ENCODE results near the gene TMC6. TPM values are rescaled to one million over a fixed set of nuclear protein-coding genes. Genes with fewer than 3 reads are reported as not detected.

TMC6 gene
- total and polyA plus RNA-seq, 2 experiments from 2014 or later: 50.0 to 72.2 TPM

- Mint-ChIP-seq H3K4me3 (no peak overlapping the region), H3K27ac (no peak overlapping the region), H3K4me1 (no peaks in the 10 kb centered on the region), H3K27me3 (ENCODE audit: insufficient read depth, low read depth, poor library complexity) (no peaks in the 10 kb centered on the region), H3K36me3 (ENCODE audit: low read depth) (peaks cover 19% of the 10 kb centered on the region), H3K9me3 (no peaks in the 10 kb centered on the region)
- Histone ChIP-seq H3K27me3 (ENCODE audit: insufficient read depth) (no peaks in the 10 kb centered on the region), H3K4me1 (ENCODE audit: insufficient read depth) (no peaks in the 10 kb centered on the region), H3K36me3 (ENCODE audit: insufficient read depth) (peaks cover 14% of the 10 kb centered on the region), H3K4me3 (no peak overlapping the region), H4K20me1 (replicated peaks; ENCODE audit: insufficient read depth) (no peaks in the 10 kb centered on the region), H3K9me2 (ENCODE audit: insufficient read depth) (no peaks in the 10 kb centered on the region), H3F3A (replicated peaks; ENCODE audit: low read depth) (no peaks in the 10 kb centered on the region), H3K4me2 (no peak overlapping the region), H3K79me2 (replicated peaks; ENCODE audit: insufficient read depth) (no peaks in the 10 kb centered on the region), H3K27ac (ENCODE audit: low read depth) (no peak overlapping the region), H2AFZ (no peak overlapping the region)
- DNase-seq (ENCODE audit: low spot score): no peak
- TF ChIP-seq EZH2phosphoT487 (IDR thresholded peaks at IDR 0.05; ENCODE audit: unreplicated experiment) (no peak), STAT1 (IDR thresholded peaks at IDR 0.05; ENCODE audit: unreplicated experiment) (no peak), JUNB (IDR thresholded peaks at IDR 0.05; ENCODE audit: unreplicated experiment) (no peak), CREB1 (CRISPR knock-in tag; IDR thresholded peaks at IDR 0.05; ENCODE audit: low read depth) (no peak), EZH2 (IDR thresholded peaks at IDR 0.05; ENCODE audit: low read depth, unreplicated experiment) (no peak), POLR2AphosphoS5 (IDR thresholded peaks at IDR 0.05; ENCODE audit: low read depth) (no peak), ZNF462 (CRISPR knock-in tag; IDR thresholded peaks at IDR 0.05) (no peak), ZNF331 (CRISPR knock-in tag; IDR thresholded peaks at IDR 0.05; ENCODE audit: low read depth) (no peak), CTCF (conservative IDR thresholded peaks at IDR 0.05; ENCODE audit: low read depth in 2 of 2) (no peak), ZNF114 (CRISPR knock-in tag; IDR thresholded peaks at IDR 0.05) (no peak), ETS1 (IDR thresholded peaks at IDR 0.05) (no peak), NANOG (IDR thresholded peaks at IDR 0.05; ENCODE audit: borderline replicate concordance) (no peak)
- TF ChIP-seq, protein P1, sequence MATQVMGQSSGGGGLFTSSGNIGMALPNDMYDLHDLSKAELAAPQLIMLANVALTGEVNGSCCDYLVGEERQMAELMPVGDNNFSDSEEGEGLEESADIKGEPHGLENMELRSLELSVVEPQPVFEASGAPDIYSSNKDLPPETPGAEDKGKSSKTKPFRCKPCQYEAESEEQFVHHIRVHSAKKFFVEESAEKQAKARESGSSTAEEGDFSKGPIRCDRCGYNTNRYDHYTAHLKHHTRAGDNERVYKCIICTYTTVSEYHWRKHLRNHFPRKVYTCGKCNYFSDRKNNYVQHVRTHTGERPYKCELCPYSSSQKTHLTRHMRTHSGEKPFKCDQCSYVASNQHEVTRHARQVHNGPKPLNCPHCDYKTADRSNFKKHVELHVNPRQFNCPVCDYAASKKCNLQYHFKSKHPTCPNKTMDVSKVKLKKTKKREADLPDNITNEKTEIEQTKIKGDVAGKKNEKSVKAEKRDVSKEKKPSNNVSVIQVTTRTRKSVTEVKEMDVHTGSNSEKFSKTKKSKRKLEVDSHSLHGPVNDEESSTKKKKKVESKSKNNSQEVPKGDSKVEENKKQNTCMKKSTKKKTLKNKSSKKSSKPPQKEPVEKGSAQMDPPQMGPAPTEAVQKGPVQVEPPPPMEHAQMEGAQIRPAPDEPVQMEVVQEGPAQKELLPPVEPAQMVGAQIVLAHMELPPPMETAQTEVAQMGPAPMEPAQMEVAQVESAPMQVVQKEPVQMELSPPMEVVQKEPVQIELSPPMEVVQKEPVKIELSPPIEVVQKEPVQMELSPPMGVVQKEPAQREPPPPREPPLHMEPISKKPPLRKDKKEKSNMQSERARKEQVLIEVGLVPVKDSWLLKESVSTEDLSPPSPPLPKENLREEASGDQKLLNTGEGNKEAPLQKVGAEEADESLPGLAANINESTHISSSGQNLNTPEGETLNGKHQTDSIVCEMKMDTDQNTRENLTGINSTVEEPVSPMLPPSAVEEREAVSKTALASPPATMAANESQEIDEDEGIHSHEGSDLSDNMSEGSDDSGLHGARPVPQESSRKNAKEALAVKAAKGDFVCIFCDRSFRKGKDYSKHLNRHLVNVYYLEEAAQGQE (IDR thresholded peaks at IDR 0.05; ENCODE audit: unreplicated experiment): no peak
- ATAC-seq: no peak
Observed at GRCh38 chr17:78063489-78063888, 65.1 kb downstream of the TMC6 start.
